Hematopoietic multipotent progenitor cell treated with erythropoietin and hydrocortisone succinate and interleukin-3 and kit ligand, for 15 days (in vitro differentiated cells): ENCODE data around the gene SPPL3.
"Not testable (repeated sequence)": the region's sequence is repeated elsewhere in the genome, so short reads cannot be mapped to it uniquely, and the experiment has no call there.

Experiments used
- DNase-seq: peaks from one replicate; pipeline ENCODE4 v3.0.0-alpha.2; 2015; ENCODE audit warnings: low spot score

SPPL3 gene

DNA sequence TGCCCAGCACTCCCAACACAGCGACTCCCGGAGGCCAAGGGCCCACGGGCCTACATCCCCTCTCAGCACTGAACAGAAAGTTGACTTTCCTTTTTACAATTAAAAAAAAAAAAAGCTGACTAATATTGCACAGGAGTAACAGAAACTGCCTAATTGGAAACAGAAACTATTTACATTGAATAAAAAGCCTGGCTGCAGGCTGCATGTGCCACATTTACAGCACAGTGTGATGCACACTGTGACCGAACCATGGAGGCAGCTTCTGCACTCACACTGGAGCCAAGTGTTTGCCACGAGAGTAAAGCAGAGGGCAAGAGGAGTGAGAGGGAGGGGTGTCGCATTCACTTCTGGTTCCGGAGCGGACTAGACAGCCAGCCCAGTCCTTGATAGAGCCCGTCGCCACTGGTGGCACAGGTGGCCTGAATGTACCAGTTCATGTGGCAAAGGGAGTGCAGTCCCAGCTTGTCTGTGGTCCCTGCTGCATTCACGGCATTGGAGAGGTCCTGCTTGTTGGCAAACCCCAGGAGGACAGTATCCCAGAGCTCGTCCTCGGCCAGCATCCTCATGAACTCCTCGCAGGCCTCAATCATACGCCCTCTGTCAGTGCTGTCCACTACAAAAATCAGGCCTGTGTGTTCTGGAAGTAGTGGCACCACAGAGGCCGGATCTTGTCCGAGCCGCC, 59.2 kb downstream of the SPPL3 start:
- no peak for DNase-seq

- no peak for DNase-seq
Measured at GRCh38 chr12:120844297-120844696, 59.9 kb downstream of the SPPL3 start.

DNA sequence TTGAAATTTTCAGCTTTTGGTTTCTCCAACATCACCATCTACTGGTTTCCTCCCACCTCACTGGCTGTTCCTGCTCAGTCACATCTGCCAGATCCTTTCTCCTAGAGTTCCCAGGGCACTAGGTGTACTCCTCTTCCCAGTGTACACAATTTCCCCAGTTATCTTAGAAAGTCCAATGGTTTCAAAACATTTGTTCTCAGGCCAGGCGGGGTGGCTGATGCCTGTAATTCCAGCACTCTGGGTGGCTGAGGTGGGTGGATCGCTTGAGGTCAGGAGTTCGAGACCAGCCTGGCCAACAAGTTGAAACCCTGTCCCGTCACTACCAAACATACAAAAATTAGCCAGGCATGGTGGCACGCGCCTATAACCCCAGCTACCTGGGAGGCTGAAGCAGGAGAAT, 60.7 kb downstream of the SPPL3 start:
- no peak for DNase-seq

DNA sequence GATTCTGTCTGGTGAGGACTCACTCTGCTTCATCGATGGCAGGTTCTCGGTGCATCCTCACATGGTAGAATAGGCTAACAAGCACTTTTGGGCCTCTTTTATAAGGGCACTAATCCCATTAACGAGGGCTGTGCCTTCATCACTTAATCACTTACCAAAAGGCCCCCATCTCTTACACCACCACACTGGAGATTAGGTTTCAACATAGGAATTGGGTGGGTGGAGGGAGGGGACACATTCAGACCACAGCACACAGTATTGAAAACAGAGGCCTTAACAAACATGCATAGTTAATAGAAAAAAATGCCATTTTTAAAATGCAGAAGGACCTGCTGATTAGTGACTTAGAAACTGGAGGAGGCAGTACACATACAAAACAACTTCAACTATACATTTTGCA, 61.6 kb downstream of the SPPL3 start:
- DNase-seq = no peak

DNA sequence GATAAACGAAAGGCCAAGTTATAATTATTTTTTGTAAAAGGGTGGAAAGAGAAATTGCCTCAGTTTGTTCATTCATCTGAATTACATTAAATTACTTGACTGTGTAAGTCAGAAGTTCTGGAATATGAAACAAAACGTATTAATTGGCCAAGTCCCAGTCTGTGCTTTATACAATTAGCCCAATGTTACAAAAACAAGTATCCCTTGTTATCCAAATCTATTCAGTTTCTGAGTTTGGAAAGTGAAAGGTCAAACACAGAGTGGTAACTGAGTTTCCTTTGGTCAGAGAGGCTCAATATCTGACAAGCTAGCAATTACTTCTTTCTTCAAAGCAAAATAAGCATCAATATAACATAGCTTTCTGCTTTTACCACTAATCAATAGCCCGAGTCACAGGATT, 62.6 kb downstream of the SPPL3 start:
- DNase-seq = no peak

DNA sequence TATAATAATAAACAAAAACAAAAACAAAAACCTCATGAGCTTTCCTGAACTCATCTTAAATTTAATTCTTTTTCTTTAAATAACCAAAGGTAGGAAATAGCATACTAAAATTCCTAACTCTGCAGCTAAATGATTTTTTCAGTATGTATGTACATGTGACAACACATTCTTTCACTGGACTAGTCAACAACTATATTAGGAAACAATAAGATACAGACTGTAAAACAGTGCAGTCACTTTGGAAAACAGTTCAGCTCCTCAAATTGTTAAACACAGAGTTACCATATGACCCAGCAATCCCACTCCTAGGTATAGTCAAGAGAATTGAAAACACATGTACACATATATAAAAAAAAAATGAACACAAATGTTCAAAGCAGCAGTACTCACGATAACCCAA, 64.7 kb downstream of the SPPL3 start:
- no peak for DNase-seq

- DNase-seq = not testable (repeated sequence)
Measured at GRCh38 chr12:120838629-120839383, 65.4 kb downstream of the SPPL3 start.

- no peak for DNase-seq
Measured at GRCh38 chr12:120836114-120836684, 68.0 kb downstream of the SPPL3 start.

GRCh38 chr12:120835657-120836056, 68.5 kb downstream of the SPPL3 start:
- no peak for DNase-seq

GRCh38 chr12:120835304-120835612, 68.9 kb downstream of the SPPL3 start:
- no peak for DNase-seq

GRCh38 chr12:120834489-120835303, 69.5 kb downstream of the SPPL3 start:
- no peak for DNase-seq

DNA sequence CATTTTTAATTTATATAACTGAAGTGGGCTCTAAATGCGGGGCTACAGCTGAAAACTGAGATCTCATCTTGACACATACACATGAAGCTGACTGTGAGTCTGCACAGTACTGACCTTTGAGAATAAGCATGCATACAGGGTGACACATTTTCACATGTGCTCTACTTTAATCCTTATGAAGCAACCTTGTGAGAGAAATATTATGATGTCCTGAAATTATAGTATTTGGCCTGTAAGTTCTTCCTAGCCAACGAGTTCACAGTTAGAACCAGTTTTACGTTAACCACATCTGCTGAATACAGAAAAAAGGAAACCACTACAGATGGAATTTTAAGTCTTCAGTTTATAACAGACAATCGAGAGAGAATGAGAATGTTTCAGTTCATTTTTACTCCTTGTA, 70.3 kb downstream of the SPPL3 start:
- DNase-seq = no peak

DNA sequence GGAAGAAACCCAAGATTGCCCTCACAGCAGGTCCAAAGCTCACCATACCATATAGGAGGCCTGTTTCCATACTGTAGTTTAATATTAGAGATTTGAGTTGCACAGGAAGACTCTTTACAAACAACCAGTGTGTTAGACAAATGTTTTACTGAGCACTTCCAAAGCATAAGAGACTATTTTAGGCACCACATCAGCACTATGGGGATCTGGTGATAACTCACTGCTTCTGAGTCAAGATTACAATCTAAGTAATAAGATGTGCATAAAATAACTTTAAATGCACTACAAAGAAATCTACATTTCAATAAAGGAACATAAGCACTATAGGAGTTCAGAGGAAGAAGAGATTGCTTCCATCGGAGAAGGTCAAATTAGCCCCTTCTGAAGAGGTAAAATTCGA, 71.4 kb downstream of the SPPL3 start:
- no peak for DNase-seq

DNA sequence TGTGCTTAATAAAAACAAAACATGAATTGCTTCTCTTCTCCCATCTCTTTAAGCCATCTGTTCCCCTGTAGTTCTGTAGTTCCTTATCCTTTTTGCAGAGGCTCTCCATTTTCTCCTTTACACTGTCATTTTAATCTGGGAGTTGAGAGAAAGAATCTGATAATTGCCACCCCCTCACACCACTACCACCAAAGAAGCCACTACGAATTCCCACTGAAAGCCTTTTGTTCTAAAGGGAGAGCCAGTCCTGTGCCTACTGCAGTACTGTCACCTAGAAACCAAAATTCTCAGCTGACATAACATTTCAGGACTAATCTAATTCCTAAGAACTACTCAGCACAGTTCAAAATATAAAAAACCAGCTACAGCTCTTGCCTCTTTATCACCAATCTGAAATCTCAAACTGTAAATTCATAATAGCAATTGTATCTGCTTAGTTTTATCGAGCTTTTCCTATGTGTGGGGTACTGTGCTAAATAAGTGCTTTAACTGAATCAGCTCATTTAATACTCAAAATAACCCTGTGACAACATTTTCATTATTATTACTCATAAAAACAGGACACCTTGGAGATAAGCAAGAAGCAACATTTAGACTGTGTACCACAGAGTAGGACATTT, 72.4 kb downstream of the SPPL3 start:
- no peak for DNase-seq

GRCh38 chr12:120830966-120831365, 73.2 kb downstream of the SPPL3 start:
- DNase-seq = no peak

- DNase-seq = no peak
Measured at GRCh38 chr12:120830052-120830940, 73.9 kb downstream of the SPPL3 start.

- DNase-seq = no peak
Measured at GRCh38 chr12:120826335-120826734, 77.8 kb downstream of the SPPL3 start.

DNA sequence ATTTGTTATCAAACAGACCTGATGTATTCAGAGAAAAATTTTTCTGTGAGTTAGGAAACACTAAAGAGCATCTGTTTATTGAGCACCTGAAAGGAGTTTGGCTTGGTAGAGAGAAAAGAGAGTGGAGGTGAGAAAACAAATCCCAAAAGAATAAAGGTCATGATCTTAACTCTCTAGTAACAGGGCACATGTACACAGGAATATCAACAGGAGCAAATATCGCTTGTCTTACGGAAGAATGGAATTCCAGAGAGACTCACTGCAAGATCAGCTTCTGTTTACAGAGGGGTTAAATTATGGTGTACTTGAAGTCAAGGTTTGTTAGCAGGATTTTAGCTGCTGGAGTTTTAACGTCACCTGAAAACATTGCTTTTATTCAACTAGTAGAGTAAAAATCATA, 78.8 kb downstream of the SPPL3 start:
- no peak for DNase-seq

- no peak for DNase-seq
Measured at GRCh38 chr12:120822832-120823503, 81.2 kb downstream of the SPPL3 start.

- no peak for DNase-seq
Measured at GRCh38 chr12:120821878-120822277, 82.3 kb downstream of the SPPL3 start.
